ENCODE measurements around the gene PLA2G2F.

The PLA2G2F gene

GRCh38 chr1:20150969-20151368 is 11.8 kb downstream of the PLA2G2F start:
- H3K27ac ChIP-seq (replicated peaks): no peak overlapping the region
- no peak overlapping the region for H3K4me3 ChIP-seq (replicated peaks; ENCODE audit: insufficient read depth, low read length)
- TF ChIP-seq GABPA (IDR thresholded peaks at IDR 0.05; ENCODE audit: low read depth) (no peak), SPI1 (IDR thresholded peaks at IDR 0.05; ENCODE audit: borderline replicate concordance, low read depth) (no peak), POLR2AphosphoS5 (IDR thresholded peaks at IDR 0.05; ENCODE audit: low read depth) (no peak), CTCF (IDR thresholded peaks at IDR 0.05; ENCODE audit: insufficient read depth, low read length) (no peak)
- TF ChIP-seq, protein P1, sequence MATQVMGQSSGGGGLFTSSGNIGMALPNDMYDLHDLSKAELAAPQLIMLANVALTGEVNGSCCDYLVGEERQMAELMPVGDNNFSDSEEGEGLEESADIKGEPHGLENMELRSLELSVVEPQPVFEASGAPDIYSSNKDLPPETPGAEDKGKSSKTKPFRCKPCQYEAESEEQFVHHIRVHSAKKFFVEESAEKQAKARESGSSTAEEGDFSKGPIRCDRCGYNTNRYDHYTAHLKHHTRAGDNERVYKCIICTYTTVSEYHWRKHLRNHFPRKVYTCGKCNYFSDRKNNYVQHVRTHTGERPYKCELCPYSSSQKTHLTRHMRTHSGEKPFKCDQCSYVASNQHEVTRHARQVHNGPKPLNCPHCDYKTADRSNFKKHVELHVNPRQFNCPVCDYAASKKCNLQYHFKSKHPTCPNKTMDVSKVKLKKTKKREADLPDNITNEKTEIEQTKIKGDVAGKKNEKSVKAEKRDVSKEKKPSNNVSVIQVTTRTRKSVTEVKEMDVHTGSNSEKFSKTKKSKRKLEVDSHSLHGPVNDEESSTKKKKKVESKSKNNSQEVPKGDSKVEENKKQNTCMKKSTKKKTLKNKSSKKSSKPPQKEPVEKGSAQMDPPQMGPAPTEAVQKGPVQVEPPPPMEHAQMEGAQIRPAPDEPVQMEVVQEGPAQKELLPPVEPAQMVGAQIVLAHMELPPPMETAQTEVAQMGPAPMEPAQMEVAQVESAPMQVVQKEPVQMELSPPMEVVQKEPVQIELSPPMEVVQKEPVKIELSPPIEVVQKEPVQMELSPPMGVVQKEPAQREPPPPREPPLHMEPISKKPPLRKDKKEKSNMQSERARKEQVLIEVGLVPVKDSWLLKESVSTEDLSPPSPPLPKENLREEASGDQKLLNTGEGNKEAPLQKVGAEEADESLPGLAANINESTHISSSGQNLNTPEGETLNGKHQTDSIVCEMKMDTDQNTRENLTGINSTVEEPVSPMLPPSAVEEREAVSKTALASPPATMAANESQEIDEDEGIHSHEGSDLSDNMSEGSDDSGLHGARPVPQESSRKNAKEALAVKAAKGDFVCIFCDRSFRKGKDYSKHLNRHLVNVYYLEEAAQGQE (IDR thresholded peaks at IDR 0.05; ENCODE audit: insufficient replicate concordance, low read depth): no peak
- no peaks in the 10 kb centered on the region for H3K27me3 ChIP-seq (ENCODE audit: insufficient read depth, poor library complexity, severe bottlenecking)
- no peak for DNase-seq (ENCODE audit: low read depth in 1 of 2, low spot score in 1 of 2)

GRCh38 chr1:20151906-20152598 is 12.9 kb downstream of the PLA2G2F start:
- DNase-seq (ENCODE audit: low read depth in 1 of 2, low spot score in 1 of 2): peak; percentile 79 to 81
- Histone ChIP-seq H3K27me3 (ENCODE audit: insufficient read depth, poor library complexity, severe bottlenecking) (no peaks in the 10 kb centered on the region), H3K4me3 (replicated peaks; ENCODE audit: insufficient read depth, low read length) (peak overlapping the region; percentile 33), H3K27ac (replicated peaks) (peak overlapping the region; percentile 84)
- TF ChIP-seq CTCF (IDR thresholded peaks at IDR 0.05; ENCODE audit: insufficient read depth, low read length): peak; percentile 70
- TF ChIP-seq, protein P1 (IDR thresholded peaks at IDR 0.05; ENCODE audit: insufficient replicate concordance, low read depth): no peak

- Histone ChIP-seq H3K27me3 (ENCODE audit: insufficient read depth, poor library complexity, severe bottlenecking) (no peaks in the 10 kb centered on the region), H3K4me3 (replicated peaks; ENCODE audit: insufficient read depth, low read length) (no peak overlapping the region), H3K27ac (replicated peaks) (peak overlapping the region; percentile 84)
- DNase-seq (ENCODE audit: low read depth in 1 of 2, low spot score in 1 of 2): no peak
- TF ChIP-seq CTCF (IDR thresholded peaks at IDR 0.05; ENCODE audit: insufficient read depth, low read length) (no peak), GABPA (IDR thresholded peaks at IDR 0.05; ENCODE audit: low read depth) (no peak), SPI1 (IDR thresholded peaks at IDR 0.05; ENCODE audit: borderline replicate concordance, low read depth) (no peak), POLR2AphosphoS5 (IDR thresholded peaks at IDR 0.05; ENCODE audit: low read depth) (no peak)
- TF ChIP-seq, protein P1 (IDR thresholded peaks at IDR 0.05; ENCODE audit: insufficient replicate concordance, low read depth): no peak
These were observed 13.4 kb downstream of the PLA2G2F start for GRCh38 chr1:20152599-20152930.

Measured in HL-60 (cell line).